HG02943 (cell line): ENCODE results near the gene PCIF1.

Experiments
- ATAC-seq: cut with Tn5 transposase; IDR thresholded peaks from one replicate; pipeline ENCODE4 v1.9.1; 2021; ENCODE audit warnings: mild to moderate bottlenecking, low read depth, moderate library complexity; ENCODE audit not compliant: unreplicated experiment

The PCIF1 gene

DNA sequence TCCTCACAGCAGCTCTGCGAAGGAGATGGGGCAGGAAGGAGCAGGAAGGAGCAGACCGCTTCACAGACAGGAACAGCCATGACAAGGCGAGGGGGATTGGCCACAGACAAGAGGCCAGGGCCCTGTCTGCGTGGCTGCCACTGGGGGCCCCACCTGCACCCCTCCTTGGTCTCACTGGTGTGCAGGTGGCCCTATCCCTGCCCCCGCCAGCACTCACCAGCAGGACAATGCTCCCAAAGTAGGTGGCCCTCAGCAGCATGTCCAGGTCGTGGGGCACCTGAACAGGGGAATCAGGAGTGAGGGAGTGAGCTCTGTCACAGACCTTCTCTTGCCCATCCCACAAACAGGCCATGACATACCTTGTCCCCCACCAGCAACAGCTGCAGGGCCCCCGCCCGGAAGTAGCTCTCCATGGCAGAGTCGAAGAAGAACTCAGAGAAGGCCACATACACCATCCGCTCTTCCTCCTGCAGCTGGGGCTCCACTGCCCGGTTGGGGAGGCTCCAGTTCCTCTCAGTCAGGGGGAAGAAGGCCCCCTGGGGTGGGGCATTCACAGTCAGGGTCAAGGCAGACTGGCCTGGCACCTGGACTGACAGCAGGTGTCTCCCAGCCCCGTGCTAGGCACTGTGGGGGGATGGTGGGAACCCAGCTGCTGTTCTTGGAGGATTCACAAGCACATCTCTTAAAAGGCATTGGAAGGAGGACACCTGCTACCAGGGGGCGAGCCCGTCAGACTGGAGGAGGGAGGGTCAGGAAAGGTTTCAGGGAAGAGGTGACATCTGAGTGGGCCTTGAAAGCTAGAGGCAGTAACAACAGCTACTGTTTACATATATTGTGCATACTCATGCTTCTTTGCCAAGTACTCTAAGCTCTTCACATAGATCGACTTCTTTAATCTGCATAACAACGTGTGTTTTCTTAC, 29.6 kb upstream of the PCIF1 start:
- ATAC-seq, result no peak

DNA sequence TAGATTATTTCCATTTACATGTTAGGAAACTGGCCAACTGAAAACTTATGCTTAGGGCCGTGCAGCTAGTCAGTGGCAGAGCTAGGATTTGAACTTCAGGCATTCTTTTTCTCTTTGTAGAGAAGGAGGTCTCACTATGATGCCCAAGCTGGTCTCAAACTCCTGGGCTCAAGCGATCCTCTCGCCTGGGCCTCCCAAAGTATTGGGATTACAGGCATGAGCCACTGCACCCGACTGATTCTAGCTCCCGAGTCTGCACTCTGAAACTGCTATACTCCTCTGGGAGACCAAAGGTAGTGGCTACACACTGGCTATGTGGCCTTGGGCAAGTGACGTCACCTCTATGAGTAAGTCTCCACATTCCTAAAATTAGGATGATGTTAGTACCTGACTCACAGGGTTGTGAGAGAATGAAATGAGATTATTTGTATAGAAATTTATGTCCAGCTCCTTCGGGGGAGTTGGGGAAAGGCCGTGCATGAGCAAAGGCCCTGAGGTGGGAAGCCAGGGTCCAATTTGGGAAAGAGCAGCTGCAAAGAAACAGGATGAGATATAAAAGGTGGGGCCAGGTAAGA, 28.9 kb upstream of the PCIF1 start:
- no peak for ATAC-seq

DNA sequence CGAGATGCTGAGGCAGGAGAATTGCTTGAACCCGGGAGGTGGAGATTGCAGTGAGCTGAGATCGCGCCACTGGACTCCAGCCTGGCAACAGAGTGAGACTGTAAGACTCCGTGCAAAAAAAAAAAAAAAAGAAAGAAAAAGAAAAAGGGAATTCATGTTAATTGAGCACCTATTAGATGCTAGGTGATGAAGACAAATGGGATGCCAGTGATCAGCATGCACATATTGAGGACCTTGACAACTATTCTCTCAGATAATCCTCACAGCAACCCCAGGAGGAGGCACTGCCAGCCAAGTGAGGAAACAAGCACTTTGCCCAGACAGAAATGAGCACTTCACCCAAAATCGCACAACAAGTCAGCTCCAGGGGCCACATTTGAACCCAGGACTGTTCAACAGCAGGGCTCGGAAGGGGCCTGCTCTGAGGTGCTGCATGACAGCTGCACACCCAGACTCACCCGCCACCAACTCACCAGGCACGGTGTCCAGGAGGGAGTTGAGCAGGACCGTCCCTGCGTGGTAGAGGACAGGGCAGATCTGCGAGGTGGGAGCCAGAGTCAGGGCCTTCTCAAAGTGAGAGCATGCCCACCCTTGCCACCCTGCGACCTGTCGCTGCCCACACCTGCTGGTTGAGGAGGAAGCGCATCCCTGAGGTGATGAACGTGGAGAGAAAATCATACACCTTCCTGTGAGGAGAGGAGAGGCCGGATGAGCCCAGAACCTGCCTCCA, 27.1 kb upstream of the PCIF1 start:
- no peak for ATAC-seq

DNA sequence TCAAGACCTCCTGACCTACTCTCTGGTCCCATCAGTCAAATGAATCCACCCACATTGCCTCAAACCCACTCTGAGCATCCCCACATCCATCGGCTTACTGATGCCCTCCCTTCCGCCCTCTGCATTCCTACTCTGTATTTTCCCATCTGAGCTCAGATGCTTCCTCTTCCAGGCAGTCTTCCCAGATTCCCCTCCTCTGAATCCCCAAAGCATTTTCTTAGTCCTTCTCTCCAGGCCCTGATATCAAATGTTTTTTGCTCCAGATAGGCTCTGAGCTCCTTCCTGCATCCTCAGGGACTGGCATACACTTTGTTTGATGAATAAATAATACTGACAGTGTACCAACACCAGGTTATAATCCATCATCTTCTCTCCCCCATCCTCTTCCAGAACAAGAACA, 26.4 kb upstream of the PCIF1 start:
- ATAC-seq, result no peak

DNA sequence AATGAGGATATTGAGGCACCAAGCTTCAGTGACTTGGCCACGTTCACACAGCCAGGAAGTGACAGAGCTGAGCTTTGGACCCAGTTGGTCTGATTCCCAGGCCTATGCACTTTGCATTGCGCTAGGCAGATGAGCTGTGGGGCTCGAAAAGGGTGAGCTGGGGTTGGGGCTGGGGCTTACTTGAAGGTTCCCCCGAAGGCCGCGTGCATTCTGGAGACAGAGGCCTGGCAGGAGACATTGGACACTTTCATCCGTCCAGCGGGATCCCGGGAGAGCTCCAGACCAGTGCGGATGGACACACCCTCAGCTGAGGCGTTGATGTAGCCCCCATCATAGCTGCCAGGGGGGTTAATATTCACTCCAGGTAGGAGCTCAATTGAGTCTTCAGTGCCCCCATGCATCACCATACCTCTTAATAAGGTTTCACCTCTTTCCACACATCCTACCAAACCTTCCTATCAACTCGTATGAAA, 25.1 kb upstream of the PCIF1 start:
- ATAC-seq, result no peak

DNA sequence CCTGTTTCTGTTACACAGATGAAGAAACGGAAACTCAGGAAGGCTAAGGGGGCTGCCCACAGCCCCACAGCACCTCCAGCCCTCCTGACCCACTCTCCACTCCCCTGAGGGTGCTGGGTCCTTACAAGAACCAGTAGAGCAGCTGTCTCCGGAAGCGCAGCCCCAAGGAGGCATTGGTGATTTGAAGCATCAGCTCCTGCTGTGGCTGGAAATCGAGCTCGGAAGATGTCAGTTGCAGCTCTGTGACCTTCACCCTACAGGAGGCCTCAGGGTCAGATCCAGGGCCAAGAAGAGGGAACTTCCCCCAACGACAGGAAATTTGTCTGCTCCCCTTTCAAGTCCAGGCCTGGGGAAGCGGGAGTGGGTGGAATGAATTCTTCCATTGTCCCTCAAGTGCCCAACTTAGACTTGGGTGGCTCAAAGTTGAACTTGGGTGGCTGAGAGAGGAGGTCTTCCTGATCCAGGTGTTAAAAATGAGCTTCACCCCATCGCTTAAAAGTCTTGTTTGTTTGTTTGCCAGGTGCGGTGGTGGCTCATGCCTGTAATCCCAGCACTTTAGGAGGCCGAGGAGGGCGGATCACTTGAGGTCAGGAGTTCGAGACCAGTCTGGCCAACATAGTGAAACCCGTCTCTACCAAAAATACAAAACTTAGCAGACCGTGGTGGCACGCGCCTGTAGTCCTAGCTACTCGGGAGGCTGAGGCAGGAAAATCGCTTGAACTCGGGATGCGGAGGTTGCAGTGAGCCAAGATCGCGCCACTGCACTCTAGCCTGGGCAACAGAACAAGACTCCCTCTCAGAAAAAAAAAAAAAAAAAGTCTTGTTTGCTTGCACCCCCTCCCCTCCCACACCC, 24.4 kb upstream of the PCIF1 start:
- no peak for ATAC-seq

DNA sequence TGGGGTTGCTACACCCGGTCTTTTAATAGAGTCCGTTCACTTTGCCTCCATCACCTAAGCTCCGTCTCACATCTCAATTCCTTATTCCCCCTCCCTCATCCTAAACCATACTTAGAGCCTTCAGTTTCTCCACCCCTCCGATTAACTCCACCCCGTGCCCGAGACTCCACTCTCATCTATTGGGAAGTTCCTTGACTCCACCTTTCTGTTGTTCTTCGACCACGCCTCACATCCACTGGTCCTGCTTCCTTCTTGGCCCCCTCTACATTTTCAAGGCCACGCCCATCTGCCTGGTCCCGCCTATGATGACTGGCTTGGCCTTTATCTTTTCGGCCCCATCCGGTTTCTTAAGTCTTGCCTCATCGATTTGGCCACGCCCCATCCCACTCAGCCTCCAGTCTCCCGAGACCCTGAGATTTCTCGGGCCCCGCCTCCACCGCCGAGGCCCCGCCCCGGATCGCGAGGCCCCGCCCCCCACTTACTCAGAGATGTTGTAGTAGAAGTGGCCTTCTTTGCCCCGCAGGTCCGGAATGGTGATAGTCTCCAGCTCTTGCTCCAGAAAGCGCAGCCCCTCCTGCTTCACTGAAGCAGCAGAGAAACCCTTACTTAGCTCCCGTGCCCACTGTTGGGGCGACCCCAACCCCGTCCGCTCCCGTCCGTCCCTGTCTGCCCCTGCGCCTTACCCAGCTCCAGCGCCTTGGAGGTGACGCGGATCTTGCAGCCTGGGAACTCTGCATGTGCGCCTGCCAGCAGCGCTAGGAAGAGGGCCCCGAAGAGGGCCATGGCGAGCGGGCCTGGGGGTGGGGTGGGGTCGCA, 23.6 kb upstream of the PCIF1 start:
- peak; percentile 84 for ATAC-seq

DNA sequence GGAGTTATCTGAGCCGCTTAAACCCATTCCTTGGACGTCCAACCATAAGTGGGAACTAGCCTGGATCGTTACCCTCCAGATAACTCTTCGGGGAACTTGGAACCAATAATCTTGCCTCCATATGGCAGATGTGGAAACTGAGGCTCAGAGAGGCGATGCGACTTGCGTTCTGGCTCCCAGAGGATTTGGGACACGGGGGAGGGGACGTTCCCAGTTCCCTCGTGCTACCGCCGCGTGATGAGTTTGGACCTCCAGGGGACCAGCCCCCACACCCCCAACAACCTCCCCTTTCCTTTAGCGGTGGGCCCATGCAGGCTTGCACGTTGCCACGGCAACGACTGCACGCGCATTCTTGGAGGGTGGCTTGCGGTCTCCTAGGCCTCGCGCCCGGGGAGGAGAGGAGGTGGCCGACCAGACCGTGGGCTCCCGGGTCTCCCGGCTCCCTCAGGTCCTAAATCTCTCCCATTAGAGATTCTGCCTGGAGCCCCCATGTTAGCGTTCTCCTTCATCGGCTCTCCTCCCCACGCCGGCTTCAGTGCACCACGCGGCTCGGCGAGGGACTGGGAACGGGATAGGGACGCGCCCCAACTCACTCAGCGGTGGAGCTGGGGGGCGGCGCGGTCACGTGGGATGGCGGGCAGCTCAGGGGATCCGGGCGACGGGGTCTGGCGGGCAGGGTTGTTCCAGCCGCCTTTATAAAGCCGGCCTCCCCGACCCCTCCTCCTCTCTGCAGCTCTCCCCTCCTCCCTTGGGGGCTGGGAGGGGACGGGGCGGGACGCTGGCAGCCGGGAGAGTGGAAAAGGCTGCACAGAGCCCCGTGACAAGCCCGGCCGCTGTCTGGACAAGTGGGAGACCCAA, 22.8 kb upstream of the PCIF1 start, which contains the start of gene PLTP:
PLTP (minus strand) TSS at position 670 of the 858 bp plus-strand sequence. CDS start 703 bp downstream, outside the sequence.
- ATAC-seq, result no peak

DNA sequence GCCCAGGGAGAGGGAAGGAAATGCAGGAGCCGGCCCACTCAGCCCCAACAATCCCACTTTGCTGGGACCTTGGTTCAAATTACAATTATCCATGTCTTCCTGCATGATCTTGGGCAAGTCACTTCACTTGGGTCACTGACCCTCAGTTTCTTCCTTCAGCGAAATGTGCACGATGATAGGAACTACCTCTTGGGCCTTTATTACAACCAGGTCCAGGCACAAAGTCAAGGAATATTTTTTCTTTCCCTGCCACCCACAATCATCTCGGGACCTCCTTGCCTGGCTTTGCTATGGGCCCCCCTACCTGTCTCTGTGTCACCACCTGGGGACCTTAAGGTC, 22.2 kb upstream of the PCIF1 start:
- no peak for ATAC-seq

DNA sequence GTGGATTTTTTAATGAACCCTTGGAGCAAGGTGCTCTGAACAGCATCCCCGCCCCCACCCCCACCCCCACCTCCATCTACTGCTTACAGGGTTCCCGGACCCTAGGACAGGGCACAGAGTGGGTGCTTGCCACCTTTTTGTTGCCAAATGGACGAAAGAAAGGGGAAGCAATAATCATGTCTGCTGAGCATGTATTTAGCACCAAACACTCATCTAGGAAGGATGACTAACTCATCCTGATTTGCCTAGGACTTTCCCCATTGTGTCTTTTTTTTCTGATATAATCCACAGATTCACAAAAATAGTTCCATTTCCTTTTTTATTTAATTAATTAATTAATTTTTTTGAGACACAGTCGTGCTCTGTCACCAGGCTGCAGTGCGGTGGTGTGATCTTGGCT, 21.4 kb upstream of the PCIF1 start:
- ATAC-seq, result no peak

DNA sequence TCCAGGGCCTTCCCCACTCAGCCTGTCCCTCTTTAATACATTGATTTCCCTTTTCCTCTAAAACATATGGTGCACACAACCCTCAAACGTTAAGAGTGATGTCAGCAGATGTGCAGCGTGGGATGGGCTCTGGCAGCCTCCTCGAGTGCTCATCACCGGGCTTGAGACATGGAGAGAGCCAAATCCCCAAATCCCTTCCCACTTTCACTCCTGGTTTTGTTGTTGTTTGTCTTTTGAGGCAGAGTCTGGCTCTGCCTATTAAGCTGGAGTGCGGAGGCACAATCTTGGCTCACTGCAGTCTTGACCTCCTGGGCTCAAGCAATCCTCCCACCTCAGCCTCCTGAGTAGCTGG, 16.7 kb upstream of the PCIF1 start:
- no peak for ATAC-seq

DNA sequence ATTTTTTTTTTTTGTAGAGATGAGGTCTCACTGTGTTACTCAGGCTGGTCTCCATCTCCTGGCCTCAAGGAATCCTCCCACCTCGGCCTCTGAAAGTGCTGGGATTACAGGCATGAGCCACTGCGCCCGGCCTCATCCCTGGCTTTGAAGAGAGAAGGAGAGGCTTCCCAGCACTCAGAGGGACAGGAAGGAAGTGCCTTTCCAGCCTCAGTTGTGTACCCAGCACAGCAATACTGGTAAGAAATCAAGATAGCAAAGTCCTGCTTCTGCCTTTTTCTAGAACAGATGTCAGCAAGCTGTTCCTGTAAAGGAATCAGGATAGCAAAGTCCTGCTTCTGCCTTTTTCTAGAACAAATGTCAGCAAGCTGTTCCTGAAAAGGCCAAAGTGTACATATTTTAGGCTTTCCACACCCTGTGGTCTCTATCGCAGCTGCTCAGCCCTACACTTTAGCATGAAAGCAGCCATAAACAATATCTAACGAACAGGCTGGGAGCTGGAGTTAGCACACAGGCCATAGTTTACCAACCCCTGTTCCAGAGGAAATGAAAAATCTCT, 16.2 kb upstream of the PCIF1 start:
- ATAC-seq, result no peak

DNA sequence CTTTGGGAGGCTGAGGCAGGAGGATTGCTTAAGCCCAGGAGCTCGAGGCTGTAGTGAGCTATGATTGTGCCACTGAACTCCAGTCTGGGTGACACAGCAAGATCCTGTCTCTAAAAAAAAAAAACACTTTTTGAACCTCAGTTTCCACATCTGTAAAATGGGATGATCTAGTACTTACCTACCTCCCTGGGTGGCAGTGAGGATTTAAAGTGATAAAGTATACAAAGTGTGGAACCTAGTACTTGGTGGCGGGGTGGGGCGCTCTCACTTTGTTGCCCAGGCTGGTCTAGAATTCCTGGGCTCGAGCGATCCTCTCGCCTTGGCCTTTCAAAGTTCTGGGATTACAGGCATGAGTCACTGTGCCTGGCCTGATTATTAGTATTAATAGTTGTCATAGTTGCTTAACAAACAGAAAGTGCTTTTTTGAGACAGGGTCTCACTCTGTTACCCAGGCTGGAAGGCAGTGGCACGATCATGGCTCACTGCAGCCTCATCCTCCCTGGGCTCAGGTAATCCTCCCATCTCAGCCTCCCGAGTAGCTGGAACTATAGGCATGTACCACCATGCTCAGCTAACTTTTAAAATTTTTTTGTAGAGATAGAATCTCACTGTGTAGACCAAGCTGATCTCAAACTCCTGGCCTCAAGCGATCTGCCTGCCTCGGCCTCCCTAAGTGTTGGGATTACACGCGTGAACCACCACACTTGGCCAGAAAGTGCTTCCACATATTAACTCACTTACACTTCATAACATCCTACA, 15.5 kb upstream of the PCIF1 start:
- no peak for ATAC-seq

DNA sequence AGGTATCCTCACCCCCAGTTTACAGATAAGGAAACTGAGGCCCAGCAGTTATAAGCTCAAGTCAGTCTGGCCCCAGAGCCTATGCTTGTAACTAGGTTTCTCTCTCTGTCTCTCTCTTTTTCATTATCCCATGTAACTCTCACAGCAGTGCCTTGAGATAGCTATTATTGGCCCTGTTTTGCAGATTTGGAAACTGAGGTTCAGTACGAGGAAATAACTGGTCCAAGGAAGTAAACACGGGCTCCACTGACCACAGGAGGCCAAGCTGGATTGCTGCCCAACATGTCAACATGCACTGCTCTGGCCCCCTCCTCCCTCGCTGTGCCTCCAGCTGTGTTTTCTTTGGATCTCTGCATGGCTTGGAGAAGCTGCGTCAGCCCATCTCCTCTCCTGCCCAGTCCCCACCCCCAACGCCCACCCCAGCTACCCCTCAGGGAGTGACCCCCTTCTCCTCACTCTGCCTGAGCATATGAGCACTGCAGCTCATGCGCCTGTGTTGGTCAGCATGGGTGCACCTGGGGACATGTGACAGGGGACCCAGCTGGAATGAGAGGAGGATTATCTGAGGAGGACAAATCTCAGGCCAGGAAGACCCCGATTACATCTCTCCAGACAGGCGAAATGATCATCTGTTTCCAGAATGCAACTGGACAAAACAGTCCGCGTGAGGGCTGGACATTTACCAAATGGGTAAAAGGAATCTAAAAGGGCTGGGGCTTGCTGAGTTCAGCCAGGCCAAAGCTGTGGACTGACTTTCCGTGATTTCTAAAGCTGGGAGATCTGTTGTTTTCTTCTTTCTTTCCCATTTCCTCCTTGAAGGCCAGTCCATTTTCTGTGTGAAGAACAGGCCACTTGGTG, 14.7 kb upstream of the PCIF1 start:
- no peak for ATAC-seq

DNA sequence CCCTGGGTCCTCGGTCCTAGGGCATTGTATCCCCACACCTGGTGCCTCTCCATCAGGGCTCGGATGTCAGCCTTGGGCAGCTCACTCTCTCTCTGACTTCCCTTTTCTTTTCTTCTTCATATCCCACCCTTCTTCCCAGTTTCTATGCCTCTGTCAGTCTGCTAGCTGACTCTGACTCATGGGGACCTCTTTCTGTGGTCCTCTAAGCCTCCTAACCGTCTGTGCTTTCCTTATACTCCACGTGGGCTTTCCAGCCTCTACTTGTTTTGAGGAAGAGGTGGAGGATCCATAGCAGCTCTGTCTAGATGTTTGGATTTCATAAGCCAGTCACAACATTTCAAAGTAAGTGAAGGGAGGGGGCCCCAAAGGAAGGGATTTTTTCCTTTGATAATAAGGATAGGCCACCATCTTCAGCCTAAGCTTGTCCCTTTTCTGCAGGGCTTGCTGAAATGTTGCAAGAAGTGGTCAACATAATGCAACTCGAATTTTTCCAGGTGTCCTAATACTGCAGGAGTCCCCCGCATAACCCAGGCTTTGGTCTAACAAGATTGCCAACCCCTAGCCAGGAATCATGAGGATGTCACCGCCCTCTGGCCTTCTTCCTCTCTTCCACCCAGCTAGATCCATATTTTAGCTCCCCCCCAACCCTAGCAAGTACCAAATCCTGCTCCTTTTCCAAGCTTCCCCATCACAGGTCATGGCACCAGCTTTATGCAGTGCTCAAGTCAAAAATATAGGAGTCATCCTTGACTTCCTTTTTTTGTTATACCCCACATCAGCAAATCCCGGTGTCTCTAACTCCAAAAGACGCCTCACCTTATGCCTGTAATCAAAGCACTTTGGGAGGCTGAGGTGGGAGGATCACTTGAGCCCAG, 13.8 kb upstream of the PCIF1 start:
- ATAC-seq, result no peak
